ENCODE measurements around the gene BMPR1B. TPM values are rescaled to one million over a fixed set of nuclear protein-coding genes. Genes with fewer than 3 reads are reported as not detected.
"Not testable (repeated sequence)": the region's sequence is repeated elsewhere in the genome, so short reads cannot be mapped to it uniquely, and the experiment has no call there.

The BMPR1B gene
- total and polyA plus RNA-seq, 7 donors: 0.07 to 2.2 (median 1.8) TPM; not detected in 2

DNA sequence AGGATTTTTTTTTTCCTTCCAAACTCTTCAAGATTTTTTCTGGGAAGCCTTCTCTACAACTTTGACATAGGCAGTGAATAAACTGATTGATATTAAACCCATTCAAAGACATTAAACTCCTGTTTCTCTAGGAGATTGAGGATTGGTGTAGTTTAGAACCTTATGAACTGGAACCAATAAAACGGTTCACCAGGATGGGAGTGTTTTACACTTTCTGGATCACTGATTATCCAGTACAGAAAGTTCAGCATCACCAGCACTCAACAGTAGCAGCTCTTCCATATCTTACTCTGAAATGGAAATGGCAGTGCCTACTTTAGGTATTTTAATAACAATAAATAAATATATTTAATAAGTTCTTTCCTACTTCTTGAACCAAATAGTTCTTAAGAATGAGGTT is 76.7 kb downstream of the BMPR1B start:
- H3K27ac ChIP-seq: no peak overlapping the region
- DNase-seq: no peak
- TF ChIP-seq EP300 (IDR thresholded peaks at IDR 0.05): no peak
- no peak for TF ChIP-seq POLR2AphosphoS5 (IDR thresholded peaks at IDR 0.05)
- no peak for TF ChIP-seq CTCF (IDR thresholded peaks at IDR 0.05)
- TF ChIP-seq POLR2A (IDR thresholded peaks at IDR 0.05): no peak
- H3K9me3 ChIP-seq: no peaks in the 10 kb centered on the region
- no peaks in the 10 kb centered on the region for H3K27me3 ChIP-seq
- intact Hi-C loops (cut with DNase I): no loop called here
- 57 to 84% methylated on average over 1 of the region's 1 CpG for WGBS, 2 donors
- no peaks in the 10 kb centered on the region for H3K36me3 ChIP-seq
- H3K4me3 ChIP-seq: no peak overlapping the region
- no peaks in the 10 kb centered on the region for H3K4me1 ChIP-seq

DNA sequence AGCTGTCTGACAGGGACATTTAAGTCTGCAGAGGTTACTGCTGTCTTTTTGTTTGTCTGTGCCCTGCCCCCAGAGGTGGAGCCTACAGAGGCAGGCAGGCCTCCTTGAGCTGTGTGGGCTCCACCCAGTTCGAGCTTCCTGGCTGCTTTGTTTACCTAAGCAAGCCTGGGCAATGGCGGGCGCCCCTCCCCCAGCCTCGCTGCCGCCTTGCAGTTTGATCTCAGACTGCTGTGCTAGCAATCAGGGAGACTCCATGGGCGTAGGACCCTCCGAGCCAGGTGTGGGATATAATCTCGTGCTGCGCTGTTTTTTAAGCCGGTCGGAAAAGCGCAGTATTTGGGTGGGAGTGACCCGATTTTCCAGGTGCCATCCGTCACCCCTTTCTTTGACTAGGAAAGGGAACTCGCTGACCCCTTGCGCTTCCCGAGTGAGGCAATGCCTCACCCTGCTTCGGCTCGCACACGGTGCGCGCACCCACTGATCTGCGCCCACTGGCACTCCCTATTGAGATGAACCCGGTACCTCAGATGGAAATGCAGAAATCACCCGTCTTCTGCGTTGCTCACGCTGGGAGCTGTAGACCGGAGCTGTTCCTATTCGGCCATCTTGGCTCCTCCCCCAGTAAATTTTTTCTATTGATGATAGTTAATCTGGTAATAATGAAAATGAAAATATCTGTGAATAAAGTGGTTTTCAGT is 83.6 kb downstream of the BMPR1B start:
- 76 to 88% methylated on average over 24 to 28 of the region's 29 CpGs for WGBS, 2 donors
- intact Hi-C loops (cut with DNase I): not testable (repeated sequence)

GRCh38 chr4:94841864-94842221 is 84.1 kb downstream of the BMPR1B start:
- TF ChIP-seq POLR2AphosphoS5 (IDR thresholded peaks at IDR 0.05): no peak
- no peak for TF ChIP-seq EP300 (IDR thresholded peaks at IDR 0.05)
- TF ChIP-seq CTCF (IDR thresholded peaks at IDR 0.05): no peak
- intact Hi-C loops (cut with DNase I): no loop called here
- WGBS, 2 donors: 33 to 84% methylated on average over 3 of the region's 3 CpGs
- Histone ChIP-seq H3K4me1 (no peaks in the 10 kb centered on the region), H3K36me3 (no peaks in the 10 kb centered on the region), H3K4me3 (no peak overlapping the region), H3K27ac (no peak overlapping the region), H3K9me3 (no peaks in the 10 kb centered on the region), H3K27me3 (no peaks in the 10 kb centered on the region)
- DNase-seq: no peak

More for the DNA sequence above, 83.6 kb downstream of the BMPR1B start:
- not testable (repeated sequence) for H3K36me3 ChIP-seq, H3K9me3 ChIP-seq, H3K4me3 ChIP-seq, DNase-seq, H3K27me3 ChIP-seq, H3K4me1 ChIP-seq, H3K27ac ChIP-seq

DNA sequence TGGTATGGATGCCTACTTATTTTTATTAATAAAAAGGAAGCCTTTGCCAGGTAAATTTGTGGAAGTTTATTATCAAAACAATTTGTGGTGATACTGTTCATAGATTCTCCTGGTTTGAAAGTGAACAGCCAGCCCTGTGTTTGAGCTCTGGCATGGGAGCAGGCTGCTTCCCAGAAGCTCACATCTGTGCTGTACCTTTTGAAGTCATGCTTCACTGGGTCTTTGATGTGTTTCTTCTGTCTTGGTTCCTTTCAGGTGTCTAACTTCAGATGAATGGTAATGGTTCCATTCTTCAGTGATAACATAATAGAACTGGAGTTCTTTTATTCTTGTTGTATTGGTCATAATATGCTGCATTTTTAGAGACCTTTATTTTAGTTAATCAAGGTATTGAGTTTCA is 85.5 kb downstream of the BMPR1B start:
- Histone ChIP-seq H3K36me3 (no peaks in the 10 kb centered on the region), H3K27me3 (no peaks in the 10 kb centered on the region), H3K4me3 (no peak overlapping the region), H3K9me3 (no peaks in the 10 kb centered on the region), H3K27ac (no peak overlapping the region), H3K4me1 (no peaks in the 10 kb centered on the region)
- DNase-seq: no peak
- intact Hi-C loops (cut with DNase I): no loop called here
- TF ChIP-seq POLR2A (IDR thresholded peaks at IDR 0.05) (no peak), CTCF (IDR thresholded peaks at IDR 0.05) (no peak), POLR2AphosphoS5 (IDR thresholded peaks at IDR 0.05) (no peak), EP300 (IDR thresholded peaks at IDR 0.05) (no peak)

DNA sequence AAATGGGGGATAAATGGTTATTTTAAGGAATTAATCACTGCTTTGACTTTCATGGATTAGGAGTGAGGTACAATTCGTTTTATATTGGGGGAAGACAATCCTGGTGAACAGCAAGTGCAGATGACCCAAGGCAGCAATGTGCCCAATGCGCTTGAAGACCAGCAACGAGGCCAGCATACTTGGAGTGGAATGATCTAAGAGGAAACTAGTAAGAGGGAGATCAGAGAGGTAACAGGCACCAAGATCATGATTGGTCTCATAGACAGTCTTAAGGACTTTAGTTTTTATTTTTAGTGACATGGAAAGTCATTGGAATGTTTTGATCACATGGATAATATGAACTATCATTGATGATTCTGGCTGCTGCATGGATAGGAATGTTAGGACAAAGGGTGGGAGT is 90.6 kb downstream of the BMPR1B start:
- Histone ChIP-seq H3K36me3 (no peaks in the 10 kb centered on the region), H3K4me1 (no peaks in the 10 kb centered on the region), H3K9me3 (no peaks in the 10 kb centered on the region), H3K4me3 (no peak overlapping the region), H3K27ac (no peak overlapping the region), H3K27me3 (no peaks in the 10 kb centered on the region)
- intact Hi-C loops (cut with DNase I): no loop called here
- TF ChIP-seq POLR2A (IDR thresholded peaks at IDR 0.05): no peak
- TF ChIP-seq EP300 (IDR thresholded peaks at IDR 0.05): no peak
- TF ChIP-seq CTCF (IDR thresholded peaks at IDR 0.05): no peak
- no peak for TF ChIP-seq POLR2AphosphoS5 (IDR thresholded peaks at IDR 0.05)
- no peak for DNase-seq
- 62 to 75% methylated on average over 3 of the region's 3 CpGs for WGBS, 2 donors
